Measurements from ENCODE around the gene TMEM114.

DNA sequence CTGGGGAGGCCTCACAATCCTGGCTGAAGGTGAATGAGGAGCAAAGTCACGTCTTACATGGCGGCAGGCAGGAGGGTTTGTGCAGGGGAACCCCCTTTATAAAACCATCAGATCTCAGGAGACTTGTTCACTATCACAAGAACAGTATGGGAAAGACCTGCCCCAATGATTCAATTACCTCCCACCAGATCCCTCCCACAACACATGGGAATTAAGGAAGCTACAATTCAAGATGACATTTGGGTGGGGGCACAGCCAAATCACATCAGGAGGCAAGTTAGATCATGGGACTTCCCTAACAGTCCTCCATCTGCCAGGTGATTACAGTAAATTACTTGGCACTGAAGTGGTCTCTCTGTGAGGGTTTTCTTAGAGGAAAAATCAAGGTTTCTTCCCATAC lies 5.3 kb downstream of the TMEM114 start:
- no peak for TF ChIP-seq EZH2 (IDR thresholded peaks at IDR 0.05; ENCODE audit: low read length, missing control alignments)
- TF ChIP-seq, protein P1, sequence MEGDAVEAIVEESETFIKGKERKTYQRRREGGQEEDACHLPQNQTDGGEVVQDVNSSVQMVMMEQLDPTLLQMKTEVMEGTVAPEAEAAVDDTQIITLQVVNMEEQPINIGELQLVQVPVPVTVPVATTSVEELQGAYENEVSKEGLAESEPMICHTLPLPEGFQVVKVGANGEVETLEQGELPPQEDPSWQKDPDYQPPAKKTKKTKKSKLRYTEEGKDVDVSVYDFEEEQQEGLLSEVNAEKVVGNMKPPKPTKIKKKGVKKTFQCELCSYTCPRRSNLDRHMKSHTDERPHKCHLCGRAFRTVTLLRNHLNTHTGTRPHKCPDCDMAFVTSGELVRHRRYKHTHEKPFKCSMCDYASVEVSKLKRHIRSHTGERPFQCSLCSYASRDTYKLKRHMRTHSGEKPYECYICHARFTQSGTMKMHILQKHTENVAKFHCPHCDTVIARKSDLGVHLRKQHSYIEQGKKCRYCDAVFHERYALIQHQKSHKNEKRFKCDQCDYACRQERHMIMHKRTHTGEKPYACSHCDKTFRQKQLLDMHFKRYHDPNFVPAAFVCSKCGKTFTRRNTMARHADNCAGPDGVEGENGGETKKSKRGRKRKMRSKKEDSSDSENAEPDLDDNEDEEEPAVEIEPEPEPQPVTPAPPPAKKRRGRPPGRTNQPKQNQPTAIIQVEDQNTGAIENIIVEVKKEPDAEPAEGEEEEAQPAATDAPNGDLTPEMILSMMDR (conservative IDR thresholded peaks at IDR 0.05 in 1 of 2, IDR thresholded peaks at IDR 0.05 in 1 of 2; ENCODE audit: low read depth in 1 of 2, low read length in 2 of 2), result no peak

All from fibroblast of lung (primary cell).